Measurements from ENCODE around the gene GNA15.

Gene GNA15

GRCh38 chr19:3108775-3109174 is 27.1 kb upstream of the GNA15 start:
- TF ChIP-seq CTCF (IDR thresholded peaks at IDR 0.05; ENCODE audit: insufficient read depth, low read depth, low read length, missing control alignments) = peak; percentile 95
- peak; percentile 79 for DNase-seq (ENCODE audit: low read depth)
- no peak overlapping the region for H3K4me3 ChIP-seq (ENCODE audit: low read depth, low read length)

DNA sequence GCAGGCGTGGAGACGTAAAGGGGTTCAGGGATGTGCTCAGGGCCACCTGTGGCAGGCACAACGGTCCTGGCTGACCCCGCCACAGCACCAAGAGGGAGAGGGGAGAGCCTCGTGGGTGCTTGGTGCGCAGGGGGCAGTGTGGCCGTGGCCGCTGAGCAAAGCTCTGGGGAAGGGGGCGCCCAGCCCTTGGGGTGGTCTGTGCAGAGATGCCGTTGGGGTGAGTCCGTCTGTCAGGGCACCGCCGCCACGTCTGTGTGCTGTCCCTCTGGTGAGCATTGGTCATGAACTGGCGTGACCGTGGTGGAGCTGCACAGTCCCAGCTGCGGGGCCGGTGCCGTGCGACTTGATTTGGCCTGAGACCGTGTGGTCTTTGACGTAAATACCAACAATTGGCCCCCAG is 26.3 kb upstream of the GNA15 start:
- no peak for TF ChIP-seq CTCF (IDR thresholded peaks at IDR 0.05; ENCODE audit: insufficient read depth, low read depth, low read length, missing control alignments)
- no peak for DNase-seq (ENCODE audit: low read depth)
- H3K4me3 ChIP-seq (ENCODE audit: low read depth, low read length) = no peak overlapping the region

- no peak for TF ChIP-seq CTCF (IDR thresholded peaks at IDR 0.05; ENCODE audit: insufficient read depth, low read depth, low read length, missing control alignments)
- H3K4me3 ChIP-seq (ENCODE audit: low read depth, low read length) = no peak overlapping the region
- DNase-seq (ENCODE audit: low read depth) = no peak
Observed at GRCh38 chr19:3110126-3110825, 25.6 kb upstream of the GNA15 start.

GRCh38 chr19:3111586-3112247 is 24.1 kb upstream of the GNA15 start:
- no peak for TF ChIP-seq CTCF (IDR thresholded peaks at IDR 0.05; ENCODE audit: insufficient read depth, low read depth, low read length, missing control alignments)
- H3K4me3 ChIP-seq (ENCODE audit: low read depth, low read length) = no peak overlapping the region
- DNase-seq (ENCODE audit: low read depth) = no peak

DNA sequence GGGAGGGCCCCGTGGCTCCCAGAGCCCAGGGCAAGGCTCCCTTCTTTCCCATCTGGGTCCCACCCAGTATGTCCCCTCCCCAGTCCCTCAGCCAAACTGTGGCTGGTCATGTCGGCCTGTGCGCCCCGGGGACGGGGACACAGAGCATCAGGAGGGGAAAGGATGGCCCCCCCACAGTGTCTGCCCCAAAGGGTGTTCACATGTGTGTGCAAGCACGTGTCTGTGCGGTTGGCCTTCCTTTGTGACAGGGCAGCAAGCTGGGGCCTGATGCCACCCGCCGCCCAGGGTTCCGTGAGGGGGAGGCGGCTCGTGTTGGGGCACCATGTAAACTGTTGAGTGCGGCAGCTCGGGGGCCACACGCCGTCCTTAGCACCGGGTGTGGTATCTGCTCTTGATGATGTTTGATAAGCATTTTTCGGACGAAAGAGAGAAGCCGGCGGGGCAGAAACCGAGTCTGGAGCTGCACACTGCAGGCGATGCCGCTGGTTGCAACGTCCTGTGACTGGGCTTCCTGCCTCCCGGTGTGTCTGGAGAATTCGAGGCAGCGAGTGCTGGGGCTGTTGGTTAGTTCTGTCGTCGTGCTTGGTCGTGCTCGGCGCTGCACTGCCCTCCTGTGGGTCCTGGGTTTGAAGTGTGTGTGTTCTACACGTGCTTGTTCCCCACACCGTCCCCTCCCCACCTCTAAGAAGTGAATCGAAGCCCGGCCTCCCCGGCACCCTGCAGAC is 23.3 kb upstream of the GNA15 start:
- no peak overlapping the region for H3K4me3 ChIP-seq (ENCODE audit: low read depth, low read length)
- no peak for DNase-seq (ENCODE audit: low read depth)
- no peak for TF ChIP-seq CTCF (IDR thresholded peaks at IDR 0.05; ENCODE audit: insufficient read depth, low read depth, low read length, missing control alignments)

GRCh38 chr19:3113100-3114017 is 22.5 kb upstream of the GNA15 start:
- no peak for DNase-seq (ENCODE audit: low read depth)
- no peak overlapping the region for H3K4me3 ChIP-seq (ENCODE audit: low read depth, low read length)
- no peak for TF ChIP-seq CTCF (IDR thresholded peaks at IDR 0.05; ENCODE audit: insufficient read depth, low read depth, low read length, missing control alignments)
